Activated effector memory CD4-positive, alpha-beta T cell treated with anti-CD3 and anti-CD28 coated beads, Interleukin-2, amount 50 U/mL, for 16 hours (primary cell): ENCODE results near the gene PSMD8.
A peak's percentile ranks its signal among the peaks of the same experiment; 100 is the strongest.
"Not testable (repeated sequence)": the region's sequence is repeated elsewhere in the genome, so short reads cannot be mapped to it uniquely, and the experiment has no call there.

Experiments
- DNase-seq: peaks from one replicate; pipeline ENCODE4 v3.0.0-alpha.2; 2020

PSMD8 gene

DNA sequence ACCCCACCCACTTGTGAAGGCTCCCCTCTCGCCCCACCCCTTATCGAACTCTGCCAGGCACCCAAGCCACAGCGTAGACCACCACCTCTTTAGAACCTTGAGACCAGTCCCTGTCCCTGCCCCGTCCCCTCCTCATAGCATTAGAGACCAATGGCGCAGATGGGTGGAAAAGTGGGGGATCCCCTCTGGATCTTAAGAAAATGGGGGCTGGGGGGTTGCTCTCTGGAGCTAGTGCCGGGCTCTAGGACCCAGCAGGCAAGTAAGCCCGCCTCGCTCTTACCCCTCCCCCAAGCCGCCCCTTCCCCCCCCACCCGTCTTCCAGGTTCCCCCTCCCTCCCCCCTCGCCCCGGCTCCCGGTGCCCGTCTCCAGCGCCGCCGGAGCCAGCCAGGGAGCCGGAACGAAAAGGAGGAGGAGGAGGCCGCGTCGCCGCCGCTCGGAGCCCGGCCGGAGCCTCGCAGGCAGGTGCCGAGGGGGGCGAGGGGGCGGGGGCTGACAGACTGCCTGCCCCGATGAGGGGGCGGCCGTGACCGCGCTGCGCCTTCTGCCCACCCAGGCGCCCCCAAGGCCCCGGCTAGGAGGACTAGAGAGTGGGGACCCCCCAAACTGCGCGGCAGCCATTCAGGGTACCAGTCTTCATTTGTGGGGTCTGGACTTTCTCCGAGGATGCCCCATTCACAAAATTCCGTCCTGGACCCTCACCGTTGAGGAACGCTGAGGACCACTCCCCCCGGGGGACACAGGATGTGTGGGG lies 14.2 kb downstream of the PSMD8 start, which contains the start of gene SPRED3:
SPRED3 (plus strand) TSS at position 349 of the 752 bp plus-strand sequence. CDS start 1,606 bp downstream, outside the sequence.
- DNase-seq: no peak

DNA sequence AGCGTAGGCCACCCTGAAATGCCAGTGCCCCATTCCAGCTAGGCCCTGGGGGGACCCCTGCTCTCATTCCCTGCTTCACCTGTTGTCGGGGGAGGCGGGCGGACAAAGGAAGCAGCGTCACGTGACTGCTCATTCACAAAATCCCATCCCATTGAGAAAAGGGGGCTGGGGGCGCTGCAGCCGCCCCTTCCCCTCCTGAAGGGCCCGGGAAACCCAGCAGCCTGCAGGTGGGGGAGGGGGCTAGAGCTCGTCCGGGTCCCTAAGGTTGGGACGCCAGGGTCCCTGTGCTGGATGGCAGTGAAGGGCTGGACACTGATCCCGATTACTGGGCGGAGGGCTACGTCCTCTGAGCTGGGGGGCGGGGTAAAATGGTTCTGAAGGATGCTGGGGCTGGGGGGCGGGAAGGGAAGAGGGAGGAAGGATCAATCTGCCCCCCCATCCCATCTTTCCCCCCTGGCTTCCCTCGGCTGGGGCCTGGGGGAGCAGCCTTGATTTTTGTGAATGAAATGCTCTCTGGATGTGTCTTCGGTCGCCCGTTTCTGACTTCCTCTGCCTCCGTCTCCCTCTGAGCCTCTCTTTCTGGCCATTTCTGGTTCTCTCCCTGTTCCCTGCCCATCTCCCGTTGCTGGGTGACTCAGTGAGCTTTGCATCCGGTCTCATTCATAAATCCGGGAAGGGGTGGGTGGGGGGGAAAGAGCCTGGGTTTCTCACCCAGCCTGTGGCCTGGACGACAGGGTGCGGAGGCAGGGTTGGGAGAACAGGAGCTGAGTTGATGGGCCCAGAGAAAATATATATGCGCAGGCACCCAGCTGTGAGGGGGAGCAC lies 14.9 kb downstream of the PSMD8 start:
- no peak for DNase-seq

DNA sequence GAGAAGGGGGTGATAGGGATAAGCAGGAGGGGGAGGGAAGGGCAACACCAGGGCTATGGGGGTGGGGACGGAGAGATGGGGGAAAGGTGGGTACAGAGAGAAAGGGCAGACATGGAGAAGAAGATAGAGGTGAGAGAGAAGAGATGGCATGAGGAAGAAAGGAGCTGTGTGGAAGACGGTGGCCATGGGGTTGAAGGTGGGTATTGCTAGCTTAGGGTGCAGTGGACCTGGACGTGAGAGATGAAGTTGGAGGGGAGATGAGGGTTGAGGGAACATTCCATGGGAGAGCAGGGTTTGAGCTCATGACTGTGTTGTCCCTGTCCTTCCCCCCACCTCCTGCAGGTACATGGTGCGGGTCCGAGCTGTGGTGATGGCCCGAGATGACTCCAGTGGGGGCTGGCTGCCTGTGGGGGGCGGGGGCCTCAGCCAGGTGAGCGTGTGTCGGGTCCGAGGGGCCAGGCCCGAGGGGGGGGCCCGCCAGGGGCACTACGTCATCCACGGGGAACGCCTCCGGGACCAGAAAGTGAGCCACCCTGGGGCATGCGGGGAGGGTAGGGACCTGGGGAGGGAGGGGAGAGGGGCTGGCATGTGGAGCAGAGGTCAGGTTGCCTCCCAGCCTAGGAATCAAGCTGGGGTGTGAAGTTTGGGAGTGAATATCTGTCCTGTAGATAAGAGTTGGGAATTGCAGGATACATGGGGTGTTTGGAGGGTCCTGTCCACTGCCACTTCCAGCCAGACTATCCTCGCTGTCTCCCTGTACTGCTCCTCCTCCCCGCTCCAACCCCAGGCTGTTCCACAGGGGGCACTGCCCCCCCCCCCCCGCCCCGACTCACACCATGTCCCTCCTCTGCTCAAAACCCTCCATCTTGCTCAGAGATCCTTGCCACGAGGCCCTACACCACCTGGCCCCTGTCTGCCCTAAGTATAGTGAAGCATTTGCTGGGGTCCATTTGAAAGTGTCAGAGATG lies 15.9 kb downstream of the PSMD8 start:
- DNase-seq: no peak

DNA sequence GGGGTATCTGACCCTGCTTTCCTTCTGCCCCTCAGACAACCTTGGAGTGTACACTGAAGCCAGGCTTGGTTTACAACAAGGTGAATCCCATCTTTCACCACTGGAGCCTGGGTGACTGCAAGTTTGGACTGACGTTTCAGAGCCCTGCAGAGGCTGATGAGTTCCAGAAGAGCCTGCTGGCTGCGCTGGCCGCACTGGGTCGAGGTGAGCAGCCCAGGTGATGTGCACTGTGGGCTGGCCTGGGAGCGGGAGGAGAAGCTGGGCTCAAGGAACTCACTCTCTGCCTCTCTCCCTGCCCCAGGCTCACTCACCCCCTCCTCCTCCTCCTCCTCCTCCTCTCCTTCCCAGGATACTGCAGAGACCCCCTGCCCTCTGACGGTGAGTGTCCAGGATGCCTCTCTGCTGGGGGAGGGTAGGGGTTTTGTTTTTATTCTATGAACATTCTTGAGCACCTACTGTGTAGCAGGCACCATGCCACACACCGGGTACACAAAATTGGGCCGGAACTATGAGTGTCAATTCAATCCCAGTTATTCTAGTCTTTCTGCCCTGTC lies 17.6 kb downstream of the PSMD8 start:
- DNase-seq: no peak

DNA sequence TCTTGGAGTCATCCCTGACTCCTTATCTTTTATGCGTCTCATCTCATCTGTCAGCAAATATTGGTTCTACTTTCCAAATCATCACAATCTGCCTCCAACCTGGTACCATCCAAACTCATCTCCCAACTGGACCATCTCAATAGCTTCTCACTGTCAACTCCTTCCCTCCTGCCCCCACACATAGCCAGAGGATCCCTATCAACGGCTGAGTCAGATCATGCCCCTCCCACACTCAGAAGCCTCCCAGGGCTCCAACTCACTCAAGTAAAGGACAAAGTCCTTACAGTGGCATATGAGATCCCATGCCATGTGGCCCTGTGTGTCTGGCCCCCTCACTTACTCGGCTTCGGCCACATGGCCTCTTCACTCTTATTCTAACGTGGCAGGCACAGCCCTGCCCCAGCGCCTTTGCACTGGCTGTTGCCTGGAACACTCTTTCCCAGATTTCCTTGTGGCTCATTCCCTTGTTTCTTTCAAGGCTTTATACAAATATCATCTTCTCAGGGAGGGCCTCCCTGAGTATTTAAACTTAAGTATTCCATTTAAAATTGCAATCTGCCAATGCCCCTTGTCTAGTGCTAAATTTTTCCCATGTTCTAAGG lies 18.4 kb downstream of the PSMD8 start:
- no peak for DNase-seq

DNA sequence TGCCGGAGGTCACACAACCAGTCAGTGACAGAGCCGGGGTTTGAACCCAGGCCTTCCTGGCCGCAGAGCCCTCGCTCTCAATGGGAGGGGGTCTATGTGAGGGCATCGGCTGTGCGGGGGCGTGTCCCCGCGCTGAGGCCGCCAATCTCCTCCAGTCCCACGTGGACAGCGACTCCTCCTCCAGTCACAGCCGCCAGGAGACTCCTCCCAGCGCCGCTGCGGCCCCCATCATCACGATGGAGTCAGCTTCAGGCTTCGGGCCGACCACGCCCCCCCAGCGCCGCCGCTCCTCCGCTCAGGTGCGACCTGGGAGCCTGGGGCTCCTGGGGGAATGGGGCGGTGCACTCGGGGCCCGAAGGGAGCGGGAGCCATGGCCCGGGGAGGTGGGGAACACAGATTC lies 20.1 kb downstream of the PSMD8 start:
- DNase-seq: peak; percentile 88

DNA sequence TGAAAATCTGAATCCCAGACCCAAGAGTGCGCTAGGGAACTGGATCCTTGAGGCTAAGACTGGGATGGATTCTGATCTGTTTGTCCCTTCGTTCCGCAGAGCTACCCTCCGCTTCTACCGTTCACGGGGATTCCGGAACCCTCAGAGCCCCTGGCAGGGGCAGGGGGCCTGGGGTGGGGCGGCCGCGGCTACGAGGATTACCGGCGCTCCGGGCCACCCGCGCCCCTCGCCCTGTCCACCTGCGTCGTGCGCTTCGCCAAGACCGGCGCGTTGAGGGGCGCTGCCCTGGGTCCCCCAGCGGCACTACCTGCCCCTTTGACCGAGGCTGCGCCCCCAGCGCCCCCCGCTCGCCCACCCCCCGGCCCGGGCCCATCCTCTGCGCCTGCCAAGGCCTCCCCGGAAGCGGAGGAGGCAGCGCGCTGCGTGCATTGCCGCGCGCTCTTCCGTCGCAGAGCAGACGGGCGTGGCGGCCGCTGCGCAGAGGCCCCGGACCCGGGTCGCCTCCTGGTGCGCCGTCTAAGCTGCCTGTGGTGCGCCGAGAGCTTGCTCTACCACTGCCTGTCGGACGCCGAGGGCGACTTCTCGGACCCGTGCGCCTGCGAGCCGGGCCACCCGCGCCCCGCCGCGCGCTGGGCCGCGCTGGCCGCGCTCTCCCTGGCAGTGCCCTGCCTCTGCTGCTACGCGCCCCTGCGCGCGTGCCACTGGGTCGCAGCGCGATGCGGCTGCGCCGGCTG lies 21.2 kb downstream of the PSMD8 start:
- DNase-seq: peak; percentile 78

DNA sequence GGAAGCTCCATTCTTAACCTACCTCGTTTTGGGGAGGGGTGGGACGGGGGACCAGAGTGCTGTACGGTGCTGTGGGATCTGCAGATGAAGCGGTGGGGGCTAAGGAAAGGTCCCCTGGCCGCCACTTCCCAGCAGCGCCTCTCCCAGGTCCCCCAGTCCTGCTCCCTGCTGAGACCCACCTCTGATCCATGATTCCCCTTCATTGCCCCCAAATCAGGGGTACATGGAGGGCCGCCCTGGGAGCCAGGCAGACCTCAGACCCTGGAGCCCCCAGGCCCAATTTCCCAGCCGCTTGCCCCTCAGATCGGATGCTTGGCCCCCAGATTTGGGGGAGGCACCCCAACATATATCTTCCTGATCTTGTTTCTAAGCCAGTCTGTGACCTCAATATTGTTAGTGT lies 24.7 kb downstream of the PSMD8 start:
- DNase-seq: no peak

DNA sequence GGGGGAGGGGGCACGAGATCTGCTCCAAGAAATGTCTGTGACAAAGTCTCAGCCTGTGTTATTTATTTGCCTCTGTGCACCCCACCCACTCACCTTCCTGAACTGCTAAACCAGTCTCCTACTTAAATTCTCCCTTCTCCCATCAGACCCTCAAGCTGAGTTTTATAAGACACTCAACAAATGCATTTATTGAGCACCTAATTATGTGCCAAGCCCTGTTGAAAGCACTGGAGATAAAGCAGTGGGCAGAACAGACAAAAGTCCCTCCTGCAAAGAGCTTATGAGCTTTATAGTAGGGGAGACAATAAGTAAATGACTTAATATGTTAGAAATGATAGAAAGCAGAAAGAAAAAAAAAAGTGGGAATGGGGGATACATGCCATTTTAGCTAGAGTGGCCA lies 25.2 kb downstream of the PSMD8 start:
- no peak for DNase-seq

DNA sequence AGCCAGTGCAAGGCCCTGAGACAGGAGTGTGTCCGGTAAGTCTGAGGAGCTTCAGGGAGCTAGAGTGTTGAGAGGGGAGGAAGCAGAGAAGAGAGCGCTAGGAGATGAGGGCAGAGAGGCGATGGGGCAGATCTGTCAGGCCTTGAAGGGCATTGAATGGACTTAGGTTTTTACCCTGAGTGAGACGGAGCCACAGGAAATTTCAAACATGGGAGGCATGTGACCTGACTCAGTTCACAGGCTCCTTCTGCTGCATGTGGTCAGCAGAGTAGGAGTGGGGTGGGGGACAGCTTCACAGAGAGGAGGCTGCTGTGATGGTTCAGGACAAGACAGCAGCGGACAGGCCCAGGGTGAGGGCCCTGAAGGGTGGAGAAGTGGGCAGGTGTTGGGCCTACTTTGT lies 26.0 kb downstream of the PSMD8 start:
- no peak for DNase-seq

DNA sequence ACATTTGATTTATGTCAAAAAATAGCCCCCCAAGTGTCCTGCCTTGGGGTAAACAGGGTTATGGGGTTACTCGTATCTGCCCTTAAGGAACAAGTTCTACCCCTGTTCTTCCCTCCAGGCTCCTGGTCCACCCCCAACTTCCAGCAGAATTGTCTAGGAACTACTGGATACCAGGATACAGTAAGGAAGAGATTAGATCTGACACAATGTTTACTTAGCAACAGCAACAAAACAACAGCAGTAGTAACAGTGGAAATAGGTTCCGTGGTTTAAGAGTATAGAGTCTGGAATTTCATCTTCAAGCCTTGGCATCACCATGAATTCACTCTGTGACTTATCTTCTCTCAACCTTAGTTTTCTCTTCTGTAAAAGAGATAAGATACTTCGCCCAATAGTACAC lies 26.8 kb downstream of the PSMD8 start:
- no peak for DNase-seq

DNA sequence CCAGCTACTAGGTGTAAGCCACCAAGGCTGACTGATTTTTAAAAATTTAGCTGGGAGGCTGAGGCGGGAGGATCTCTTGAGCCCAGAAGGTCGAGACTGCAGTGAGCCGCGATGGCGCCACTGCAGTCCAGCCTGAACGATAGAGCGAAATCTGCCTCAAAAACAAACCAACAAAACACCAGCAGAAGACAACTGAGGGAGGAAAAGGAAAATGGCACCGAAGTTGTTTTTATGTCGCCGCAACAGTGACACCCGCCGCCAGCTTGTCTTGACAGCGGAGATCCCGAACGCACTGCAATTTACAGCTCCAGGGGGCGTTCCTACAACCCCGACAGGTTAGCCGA lies 28.2 kb downstream of the PSMD8 start:
- DNase-seq: no peak

DNA sequence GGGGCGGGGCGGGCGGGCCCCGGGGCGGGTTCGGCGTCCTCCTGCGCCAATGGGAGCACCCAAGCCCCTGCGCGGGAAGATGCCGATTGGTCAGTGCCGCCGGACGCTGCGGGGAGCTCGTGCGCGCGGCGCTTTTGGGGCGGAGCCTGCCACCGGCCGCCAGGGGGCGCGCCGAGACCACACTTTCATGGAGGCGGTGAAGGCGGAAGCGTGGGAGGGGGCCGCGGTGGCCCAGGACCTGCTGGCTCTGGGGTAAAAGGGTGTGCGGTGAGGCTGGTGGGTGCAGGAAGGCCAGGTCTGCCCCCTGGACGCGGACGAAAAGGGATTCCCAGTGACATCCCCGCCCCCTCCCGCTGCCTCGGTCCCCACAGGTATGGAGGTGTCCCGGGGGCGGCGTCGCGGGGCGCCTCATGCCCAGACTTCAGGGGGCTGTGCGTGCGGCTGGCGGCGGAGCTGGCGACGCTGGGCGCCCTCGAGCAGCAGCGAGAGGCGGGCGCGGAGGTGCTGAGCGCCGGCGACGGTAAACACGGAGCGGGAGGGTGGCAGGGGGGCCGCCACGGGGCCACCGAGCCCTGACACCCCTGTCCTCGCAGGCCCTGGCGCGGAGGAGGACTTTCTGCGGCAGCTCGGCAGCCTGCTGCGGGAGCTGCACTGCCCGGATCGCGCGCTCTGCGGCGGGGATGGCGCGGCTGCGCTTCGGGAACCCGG lies 28.8 kb downstream of the PSMD8 start, which contains the start of gene FAM98C:
FAM98C (plus strand) TSS at position 127 of the 708 bp plus-strand sequence; CDS start at position 188, 61 bp downstream.
- DNase-seq: peak; percentile 99

DNA sequence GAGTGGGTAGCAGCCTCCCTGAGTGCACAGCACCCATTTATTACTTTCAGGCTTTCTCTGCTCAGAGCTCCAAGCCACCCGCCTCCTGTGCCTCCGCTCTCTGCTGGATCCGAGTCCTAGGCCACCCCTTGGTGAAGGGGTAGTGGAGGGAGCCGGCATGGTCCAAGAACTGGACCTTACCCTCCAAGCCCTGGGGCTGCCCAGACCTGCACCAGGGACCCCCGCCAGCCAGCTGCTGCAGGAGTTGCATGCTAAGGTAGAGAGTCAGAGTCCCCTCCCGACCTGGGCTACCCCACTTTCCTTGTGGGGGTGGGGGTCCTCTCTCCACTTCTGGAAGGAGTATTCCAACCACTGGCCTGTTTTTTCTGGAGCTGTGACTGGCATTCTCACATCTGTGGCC lies 30.5 kb downstream of the PSMD8 start:
- no peak for DNase-seq

DNA sequence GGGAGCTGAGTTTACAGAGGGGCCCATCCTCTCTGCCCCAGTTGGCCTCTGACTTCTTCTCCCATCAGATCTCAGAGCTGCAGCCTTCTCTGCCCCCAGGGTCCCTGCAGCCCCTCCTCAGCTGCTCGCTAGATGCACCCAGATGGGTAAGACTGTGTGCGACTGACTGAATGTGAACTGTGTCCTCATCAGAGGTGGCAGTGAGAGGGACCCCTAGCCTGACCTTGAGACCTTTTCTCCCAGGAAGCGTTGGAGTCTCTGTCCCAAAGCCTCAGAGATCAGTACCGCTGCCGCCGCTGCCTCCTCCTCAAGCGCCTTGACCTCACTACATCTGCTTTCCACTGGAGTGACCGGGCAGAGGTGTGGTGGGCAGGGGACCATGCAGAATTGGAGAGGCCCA lies 30.9 kb downstream of the PSMD8 start:
- no peak for DNase-seq

DNA sequence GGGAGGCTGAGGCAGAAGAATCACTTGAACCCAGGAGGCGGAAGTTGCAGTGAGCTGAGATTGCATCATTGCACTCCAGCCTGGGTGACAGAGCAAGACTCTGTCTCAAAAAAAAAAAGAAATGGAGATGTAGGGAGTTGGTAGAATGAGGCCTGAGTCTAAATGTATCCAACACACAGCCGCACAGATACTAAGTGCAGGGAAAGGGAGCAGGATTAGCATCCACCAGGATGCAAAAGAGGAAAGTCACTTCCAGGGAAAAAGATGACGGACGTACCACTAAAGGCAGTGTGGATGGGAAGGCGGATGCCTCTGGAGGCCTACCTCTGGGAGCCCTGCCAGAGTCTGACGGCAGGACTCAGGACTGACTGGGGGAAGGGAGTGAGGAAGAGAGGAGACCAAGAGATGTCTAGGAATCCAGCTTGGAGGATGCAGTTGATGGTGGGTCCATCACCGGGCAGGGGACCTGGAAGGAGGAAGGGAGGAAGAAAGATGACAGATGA lies 35.3 kb downstream of the PSMD8 start:
- no peak for DNase-seq

DNA sequence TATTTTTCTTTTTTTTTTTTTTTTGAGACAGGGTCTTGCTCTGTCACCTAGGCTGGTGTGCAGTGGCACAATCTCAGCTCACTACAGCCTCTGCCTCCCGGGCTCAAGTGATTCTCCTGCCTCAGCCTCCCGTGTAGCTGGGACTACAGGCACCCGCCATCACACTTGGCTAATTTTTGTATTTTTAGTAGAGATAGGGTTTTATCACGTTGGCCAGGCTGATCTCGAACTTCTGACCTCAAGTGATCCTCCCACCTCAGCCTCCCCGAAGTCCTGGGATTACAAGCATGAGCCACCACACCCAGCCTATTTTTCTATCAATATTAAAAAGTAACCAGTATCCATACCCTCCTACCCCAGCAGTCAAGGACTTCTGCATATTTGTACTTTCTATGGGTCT lies 36.0 kb downstream of the PSMD8 start:
- DNase-seq: not testable (repeated sequence)

DNA sequence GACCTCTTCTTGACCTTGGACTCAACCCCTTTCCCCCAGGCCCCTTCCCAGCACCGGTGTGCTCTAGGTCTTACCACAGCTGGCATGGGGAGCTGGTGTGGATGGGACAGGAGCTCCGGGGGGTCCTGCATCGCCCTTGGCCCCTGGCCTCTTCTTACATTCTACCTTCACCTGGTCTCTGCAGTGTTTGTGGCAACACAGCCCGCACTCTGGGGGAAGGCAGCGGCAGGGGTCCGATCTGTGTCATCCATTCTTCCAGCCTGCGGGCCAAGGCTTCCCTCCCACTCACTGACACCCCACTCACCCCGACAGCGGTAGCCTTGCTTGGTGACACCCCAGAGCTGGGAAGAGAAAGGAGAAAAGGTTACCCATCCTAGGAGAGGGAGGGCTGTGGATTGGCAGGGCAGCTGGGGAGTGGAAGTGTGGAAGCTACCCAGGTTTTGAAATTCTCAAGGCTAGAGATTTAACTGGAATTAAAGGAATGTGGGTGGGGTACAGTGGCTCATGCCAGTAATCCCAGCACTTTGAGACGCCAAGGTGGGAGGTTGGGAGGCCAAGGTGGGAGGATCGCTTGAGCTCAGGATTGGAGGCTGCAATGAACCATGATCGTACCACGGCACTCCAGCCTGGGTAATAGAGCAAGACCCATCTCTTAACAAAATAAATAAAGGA lies 36.8 kb downstream of the PSMD8 start:
- no peak for DNase-seq

DNA sequence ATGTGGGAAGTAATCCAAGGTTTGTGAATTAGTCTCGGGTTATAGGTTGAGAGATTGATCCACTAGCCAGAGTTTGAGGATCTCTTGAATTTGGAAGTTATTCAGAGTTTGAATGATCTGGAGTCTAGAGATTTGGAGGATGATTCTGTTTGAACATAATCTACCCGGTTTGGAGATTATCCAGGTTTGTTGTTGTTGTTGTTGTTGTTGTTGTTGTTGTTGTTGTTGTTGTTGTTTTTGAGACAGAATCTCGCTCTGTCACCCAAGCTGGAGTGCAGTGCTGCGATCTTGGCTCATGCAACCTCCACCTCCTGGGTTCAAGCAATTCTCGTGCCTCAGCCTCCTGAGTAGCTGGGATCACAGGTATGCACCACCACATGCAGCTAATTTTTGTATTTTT lies 37.5 kb downstream of the PSMD8 start:
- DNase-seq: not testable (repeated sequence)

DNA sequence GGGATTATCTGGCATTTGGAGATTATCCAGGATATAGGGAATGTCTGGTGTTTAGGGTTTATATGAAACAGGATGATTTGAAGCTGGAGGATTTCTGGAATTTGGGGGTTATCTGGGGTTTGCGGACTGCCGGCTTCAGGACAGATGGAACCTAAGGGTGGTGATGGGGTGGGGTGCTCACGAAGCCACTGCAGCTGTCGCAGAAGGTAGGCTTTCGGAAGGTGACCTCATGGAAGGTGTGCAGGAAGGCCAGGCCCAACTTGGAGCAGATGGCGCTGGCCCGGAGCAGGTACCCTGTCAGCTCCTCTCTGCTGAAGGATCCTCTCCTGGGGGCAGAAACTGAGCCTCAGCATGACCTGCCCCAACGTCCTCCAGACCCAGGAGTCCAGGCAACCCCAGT lies 38.1 kb downstream of the PSMD8 start:
- no peak for DNase-seq
